ENCODE results near the gene USP47.

The USP47 gene

DNA sequence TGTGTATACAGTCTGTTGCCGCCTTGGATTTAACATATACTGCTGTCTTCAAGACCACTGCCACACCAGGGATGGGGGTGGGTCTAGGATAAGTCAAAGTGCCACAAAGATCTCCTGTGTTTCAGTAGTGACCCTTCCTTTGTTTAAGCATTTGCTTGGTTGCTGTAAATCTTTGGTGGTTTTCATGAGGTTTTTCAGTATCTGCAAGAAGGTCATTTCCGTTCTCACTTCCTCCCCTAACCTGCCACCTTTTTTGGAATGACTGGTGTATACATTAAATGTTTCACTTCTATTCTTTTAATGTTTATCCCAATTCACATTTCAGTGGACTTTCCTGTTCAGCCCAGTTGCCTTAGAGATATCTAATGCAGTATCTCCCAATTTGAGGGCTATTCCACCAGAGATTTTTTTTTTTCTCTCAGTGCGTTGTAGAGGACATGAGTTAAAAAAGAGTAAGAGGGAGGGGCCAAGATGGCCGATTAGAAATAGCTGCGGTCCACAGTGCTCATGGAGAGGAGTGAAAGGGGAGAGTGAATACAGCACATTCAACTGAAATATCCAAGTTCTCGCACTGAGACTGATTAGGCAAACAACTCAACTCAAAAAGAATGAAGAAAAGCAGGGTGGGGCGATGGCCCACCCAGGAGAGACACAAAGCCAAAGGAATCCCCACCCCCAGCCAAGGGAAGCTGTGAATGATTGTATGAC is 43.2 kb downstream of the USP47 start:
- H3K27me3 ChIP-seq (ENCODE audit: control insufficient read depth, insufficient read depth, low read length), result no peaks in the 10 kb centered on the region
- H3K9ac ChIP-seq (ENCODE audit: low read length), result no peak overlapping the region
- no peak overlapping the region for H3K27ac ChIP-seq (ENCODE audit: low read depth, low read length)
- H3K4me3 ChIP-seq (ENCODE audit: low read length), result no peak overlapping the region
- peaks cover 19% of the 10 kb centered on the region for H3K36me3 ChIP-seq (ENCODE audit: control insufficient read depth, insufficient read depth, low read length)
- H3K4me1 ChIP-seq (ENCODE audit: control insufficient read depth, insufficient read depth, low read length), result no peaks in the 10 kb centered on the region

- Histone ChIP-seq H3K4me3 (ENCODE audit: low read length) (no peak overlapping the region), H3K9ac (ENCODE audit: low read length) (no peak overlapping the region), H3K27me3 (ENCODE audit: control insufficient read depth, insufficient read depth, low read length) (no peaks in the 10 kb centered on the region), H3K27ac (ENCODE audit: low read depth, low read length) (no peak overlapping the region), H3K36me3 (ENCODE audit: control insufficient read depth, insufficient read depth, low read length) (peaks cover 4% of the 10 kb centered on the region), H3K4me1 (ENCODE audit: control insufficient read depth, insufficient read depth, low read length) (no peaks in the 10 kb centered on the region)
Observed at GRCh38 chr11:11894486-11894885, 52.7 kb downstream of the USP47 start.

DNA sequence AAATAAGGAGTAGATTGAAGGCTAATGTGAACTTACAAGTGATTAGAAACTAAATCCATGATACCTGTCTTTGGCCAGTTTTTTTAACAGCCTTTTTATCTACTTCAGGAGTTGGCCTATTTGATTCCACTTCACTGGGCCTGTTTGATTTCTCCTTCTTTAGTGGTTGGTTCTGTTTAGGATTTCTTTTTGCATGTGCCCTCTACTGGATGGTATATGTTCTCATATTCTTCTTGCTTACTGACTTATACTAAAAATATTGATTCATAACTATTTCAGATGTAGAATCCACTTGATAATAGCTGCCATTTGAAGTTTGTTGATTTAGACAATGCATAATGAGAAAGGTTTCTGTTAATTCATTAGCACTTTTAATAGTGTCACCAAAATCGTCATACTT is 53.9 kb downstream of the USP47 start:
- Histone ChIP-seq H3K9ac (ENCODE audit: low read length) (no peak overlapping the region), H3K4me3 (ENCODE audit: low read length) (no peak overlapping the region), H3K27ac (ENCODE audit: low read depth, low read length) (no peak overlapping the region), H3K36me3 (ENCODE audit: control insufficient read depth, insufficient read depth, low read length) (peaks cover 4% of the 10 kb centered on the region), H3K4me1 (ENCODE audit: control insufficient read depth, insufficient read depth, low read length) (no peaks in the 10 kb centered on the region), H3K27me3 (ENCODE audit: control insufficient read depth, insufficient read depth, low read length) (no peaks in the 10 kb centered on the region)

GRCh38 chr11:11898648-11899047 is 56.9 kb downstream of the USP47 start:
- Histone ChIP-seq H3K27me3 (ENCODE audit: control insufficient read depth, insufficient read depth, low read length) (no peaks in the 10 kb centered on the region), H3K27ac (ENCODE audit: low read depth, low read length) (no peak overlapping the region), H3K9ac (ENCODE audit: low read length) (no peak overlapping the region), H3K4me3 (ENCODE audit: low read length) (no peak overlapping the region), H3K4me1 (ENCODE audit: control insufficient read depth, insufficient read depth, low read length) (no peaks in the 10 kb centered on the region), H3K36me3 (ENCODE audit: control insufficient read depth, insufficient read depth, low read length) (no peaks in the 10 kb centered on the region)

DNA sequence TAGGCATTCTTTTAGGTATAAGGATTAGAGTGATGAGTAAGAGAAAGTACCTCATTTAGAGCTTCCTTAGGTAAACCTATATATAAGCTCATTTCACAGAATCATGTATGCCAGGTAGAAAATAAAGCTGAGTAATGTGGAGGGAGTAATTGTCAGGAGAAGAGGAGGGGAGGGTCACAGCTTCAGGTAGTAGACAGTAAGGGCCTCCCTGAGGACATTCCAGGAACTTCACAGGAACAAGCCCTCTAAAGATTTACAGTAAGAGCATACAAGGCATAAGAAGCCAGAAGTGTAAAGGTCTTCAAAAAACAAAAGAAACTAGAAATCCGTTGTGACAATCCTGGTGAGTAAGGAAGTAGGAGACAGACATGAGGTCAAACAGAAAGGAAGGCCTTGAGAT is 57.6 kb downstream of the USP47 start:
- Histone ChIP-seq H3K36me3 (ENCODE audit: control insufficient read depth, insufficient read depth, low read length) (peaks cover 1% of the 10 kb centered on the region), H3K27me3 (ENCODE audit: control insufficient read depth, insufficient read depth, low read length) (no peaks in the 10 kb centered on the region)

DNA sequence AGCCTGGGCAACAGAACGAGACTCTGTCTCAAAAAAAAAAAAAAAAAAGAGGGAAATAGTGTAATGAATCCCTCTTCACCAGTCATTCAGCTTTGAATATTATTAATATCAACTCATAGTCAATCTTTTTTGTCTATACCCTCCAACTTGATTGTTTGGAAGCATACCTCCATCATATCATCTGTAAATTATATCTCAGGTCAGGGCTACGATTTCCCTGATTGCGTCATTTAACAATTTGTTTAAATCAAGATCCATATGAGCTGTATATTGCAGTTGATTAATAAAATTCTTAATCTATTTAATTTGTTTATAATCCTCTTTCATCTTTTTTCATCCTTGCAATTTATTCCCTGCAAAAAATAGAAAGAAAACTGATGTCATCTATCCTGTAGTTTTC is 60.2 kb downstream of the USP47 start:
- Histone ChIP-seq H3K9ac (ENCODE audit: low read length) (no peak overlapping the region), H3K36me3 (ENCODE audit: control insufficient read depth, insufficient read depth, low read length) (peaks cover 5% of the 10 kb centered on the region), H3K4me1 (ENCODE audit: control insufficient read depth, insufficient read depth, low read length) (no peaks in the 10 kb centered on the region), H3K27me3 (ENCODE audit: control insufficient read depth, insufficient read depth, low read length) (no peaks in the 10 kb centered on the region), H3K4me3 (ENCODE audit: low read length) (no peak overlapping the region), H3K27ac (ENCODE audit: low read depth, low read length) (no peak overlapping the region)

More for the DNA sequence above, 57.6 kb downstream of the USP47 start:
- Histone ChIP-seq H3K9ac (ENCODE audit: low read length) (no peak overlapping the region), H3K27ac (ENCODE audit: low read depth, low read length) (no peak overlapping the region), H3K4me1 (ENCODE audit: control insufficient read depth, insufficient read depth, low read length) (no peaks in the 10 kb centered on the region), H3K4me3 (ENCODE audit: low read length) (no peak overlapping the region)

- no peak overlapping the region for H3K9ac ChIP-seq (ENCODE audit: low read length)
- H3K36me3 ChIP-seq (ENCODE audit: control insufficient read depth, insufficient read depth, low read length), result peaks cover 14% of the 10 kb centered on the region
- H3K4me3 ChIP-seq (ENCODE audit: low read length), result no peak overlapping the region
Observed at GRCh38 chr11:11909727-11910126, 68.0 kb downstream of the USP47 start.

GRCh38 chr11:11910541-11910940 is 68.8 kb downstream of the USP47 start:
- Histone ChIP-seq H3K27me3 (ENCODE audit: control insufficient read depth, insufficient read depth, low read length) (no peaks in the 10 kb centered on the region), H3K9ac (ENCODE audit: low read length) (no peak overlapping the region), H3K4me1 (ENCODE audit: control insufficient read depth, insufficient read depth, low read length) (peaks cover 2% of the 10 kb centered on the region), H3K4me3 (ENCODE audit: low read length) (no peak overlapping the region), H3K27ac (ENCODE audit: low read depth, low read length) (no peak overlapping the region), H3K36me3 (ENCODE audit: control insufficient read depth, insufficient read depth, low read length) (peaks cover 11% of the 10 kb centered on the region)

More at GRCh38 chr11:11909727-11910126, 68.0 kb downstream of the USP47 start:
- Histone ChIP-seq H3K4me1 (ENCODE audit: control insufficient read depth, insufficient read depth, low read length) (peaks cover 2% of the 10 kb centered on the region), H3K27me3 (ENCODE audit: control insufficient read depth, insufficient read depth, low read length) (no peaks in the 10 kb centered on the region), H3K27ac (ENCODE audit: low read depth, low read length) (no peak overlapping the region)

GRCh38 chr11:11913395-11913794 is 71.6 kb downstream of the USP47 start:
- H3K4me1 ChIP-seq (ENCODE audit: control insufficient read depth, insufficient read depth, low read length), result peaks cover 7% of the 10 kb centered on the region
- no peak overlapping the region for H3K27ac ChIP-seq (ENCODE audit: low read depth, low read length)
- peaks cover 7% of the 10 kb centered on the region for H3K36me3 ChIP-seq (ENCODE audit: control insufficient read depth, insufficient read depth, low read length)

GRCh38 chr11:11915625-11916024 is 73.9 kb downstream of the USP47 start:
- H3K9ac ChIP-seq (ENCODE audit: low read length), result no peak overlapping the region
- H3K4me3 ChIP-seq (ENCODE audit: low read length), result no peak overlapping the region
- peaks cover 5% of the 10 kb centered on the region for H3K4me1 ChIP-seq (ENCODE audit: control insufficient read depth, insufficient read depth, low read length)
- H3K27ac ChIP-seq (ENCODE audit: low read depth, low read length), result no peak overlapping the region
- no peaks in the 10 kb centered on the region for H3K27me3 ChIP-seq (ENCODE audit: control insufficient read depth, insufficient read depth, low read length)
- peaks cover 2% of the 10 kb centered on the region for H3K36me3 ChIP-seq (ENCODE audit: control insufficient read depth, insufficient read depth, low read length)

More at GRCh38 chr11:11913395-11913794, 71.6 kb downstream of the USP47 start:
- Histone ChIP-seq H3K4me3 (ENCODE audit: low read length) (no peak overlapping the region), H3K27me3 (ENCODE audit: control insufficient read depth, insufficient read depth, low read length) (no peaks in the 10 kb centered on the region), H3K9ac (ENCODE audit: low read length) (no peak overlapping the region)

- H3K9ac ChIP-seq (ENCODE audit: low read length), result no peak overlapping the region
- peak overlapping the region; percentile 3 for H3K27ac ChIP-seq (ENCODE audit: low read depth, low read length)
- H3K27me3 ChIP-seq (ENCODE audit: control insufficient read depth, insufficient read depth, low read length), result no peaks in the 10 kb centered on the region
Observed at GRCh38 chr11:11916981-11917399, 75.2 kb downstream of the USP47 start.

DNA sequence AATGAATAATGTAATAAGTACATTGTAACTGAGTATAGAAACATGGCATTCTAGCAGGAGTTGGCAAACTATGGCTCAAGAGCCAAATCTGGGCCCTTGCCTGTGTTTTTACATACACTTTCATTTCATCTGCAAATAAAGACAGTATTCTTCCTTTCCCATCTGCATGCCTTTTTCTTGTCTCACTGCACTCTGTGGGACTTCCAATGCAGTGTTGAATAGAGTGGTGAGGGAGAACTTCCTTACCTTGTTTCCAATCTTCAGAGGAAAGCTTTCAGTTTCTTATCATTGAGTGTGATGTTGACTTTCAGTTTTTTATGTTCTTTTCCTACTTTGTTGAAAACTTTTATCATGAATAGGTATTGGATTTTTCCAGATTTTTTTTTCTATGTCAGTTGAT is 82.1 kb downstream of the USP47 start:
- Histone ChIP-seq H3K4me3 (ENCODE audit: low read length) (no peak overlapping the region), H3K4me1 (ENCODE audit: control insufficient read depth, insufficient read depth, low read length) (no peaks in the 10 kb centered on the region), H3K36me3 (ENCODE audit: control insufficient read depth, insufficient read depth, low read length) (no peaks in the 10 kb centered on the region), H3K27ac (ENCODE audit: low read depth, low read length) (no peak overlapping the region), H3K27me3 (ENCODE audit: control insufficient read depth, insufficient read depth, low read length) (no peaks in the 10 kb centered on the region), H3K9ac (ENCODE audit: low read length) (no peak overlapping the region)

More at GRCh38 chr11:11916981-11917399, 75.2 kb downstream of the USP47 start:
- peaks cover under 1% of the 10 kb centered on the region for H3K36me3 ChIP-seq (ENCODE audit: control insufficient read depth, insufficient read depth, low read length)
- no peak overlapping the region for H3K4me3 ChIP-seq (ENCODE audit: low read length)
- peaks cover 5% of the 10 kb centered on the region for H3K4me1 ChIP-seq (ENCODE audit: control insufficient read depth, insufficient read depth, low read length)

- Histone ChIP-seq H3K36me3 (ENCODE audit: control insufficient read depth, insufficient read depth, low read length) (peaks cover 3% of the 10 kb centered on the region), H3K27me3 (ENCODE audit: control insufficient read depth, insufficient read depth, low read length) (no peaks in the 10 kb centered on the region), H3K4me1 (ENCODE audit: control insufficient read depth, insufficient read depth, low read length) (no peaks in the 10 kb centered on the region), H3K9ac (ENCODE audit: low read length) (no peak overlapping the region), H3K27ac (ENCODE audit: low read depth, low read length) (no peak overlapping the region), H3K4me3 (ENCODE audit: low read length) (no peak overlapping the region)
Observed at GRCh38 chr11:11929920-11930319, 88.1 kb downstream of the USP47 start.
